Spleen (tissue), 11 donors: ENCODE measurements around the gene EGFLAM. TPM values are rescaled to one million over a fixed set of nuclear protein-coding genes. Genes with fewer than 3 reads are reported as not detected.
"Not testable (repeated sequence)": the region's sequence is repeated elsewhere in the genome, so short reads cannot be mapped to it uniquely, and the experiment has no call there.

Experiments
- DNase-seq: peaks from one replicate; pipeline ENCODE4 v3.0.0-alpha.2; 2020
- H3K27ac ChIP-seq, 8 donors: fragments of 200-600 bp; sonication (generic) in 7 of 8; 1 replicate in 4 of 8; 2 replicates in 4 of 8; pipeline versions ENCODE4 v1.5.0 to v1.8.0; 2016 to 2021; ENCODE audit warnings: inconsistent platforms in 4 of 8, mild to moderate bottlenecking in 4 of 8, moderate library complexity in 1 of 8
- H3K27me3 ChIP-seq, 7 donors: fragments of 200-600 bp; sonication (generic) in 6 of 7; replicated peaks in 1 of 7; 1 replicate in 4 of 7; 2 replicates in 3 of 7; pipeline versions ENCODE4 v1.5.0 to v1.8.0; 2016 to 2021; ENCODE audit warnings: inconsistent platforms in 3 of 7, mild to moderate bottlenecking in 1 of 7
- H3K36me3 ChIP-seq, 6 donors: fragments of 200-600 bp; sonication (generic) in 5 of 6; 1 replicate in 4 of 6; 2 replicates in 2 of 6; pipeline versions ENCODE4 v1.5.0 to v1.8.0; 2016 to 2021; ENCODE audit warnings: inconsistent platforms in 2 of 6
- H3K4me1 ChIP-seq, 6 donors: fragments of 200-600 bp; sonication (generic) in 5 of 6; 1 replicate in 3 of 6; 2 replicates in 3 of 6; pipeline versions ENCODE4 v1.5.0 to v1.8.0; 2016 to 2021; ENCODE audit warnings: inconsistent platforms in 3 of 6
- H3K4me3 ChIP-seq, 8 donors: fragments of 200-600 bp; sonication (generic) in 7 of 8; 1 replicate in 4 of 8; 2 replicates in 4 of 8; pipeline versions ENCODE4 v1.5.0 to v1.8.0; 2016 to 2021; ENCODE audit warnings: inconsistent platforms in 4 of 8, mild to moderate bottlenecking in 4 of 8, moderate library complexity in 2 of 8
- H3K9me3 ChIP-seq, 8 donors: fragments of 200-600 bp; sonication (generic) in 7 of 8; 1 replicate in 4 of 8; 2 replicates in 4 of 8; pipeline versions ENCODE4 v1.5.0 to v1.8.0; 2016 to 2021; ENCODE audit warnings: inconsistent platforms in 4 of 8
- POLR2A ChIP-seq, 3 donors: fragments of 450-650 bp; IDR thresholded peaks; one replicate each; pipeline ENCODE4 v1.5.1; 2017; ENCODE audit warnings: antibody characterized with exemption in 3 of 3, mild to moderate bottlenecking in 1 of 3
- POLR2AphosphoS5 ChIP-seq, 3 donors: sonication (generic); formaldehyde crosslinking; IDR thresholded peaks; one replicate each; pipeline ENCODE4 v1.5.1; 2017; ENCODE audit warnings: antibody characterized with exemption in 3 of 3
- WGBS, 5 donors: extraction: QIAGEN DNeasy Blood & Tissue Kit in 3 of 5; methylation state at CpG; one replicate each; pipeline versions ENCODE4 v1.1.5 to v1.1.7; 2013 to 2018; 5-methylcytosine and 5-hydroxymethylcytosine counted together
- intact Hi-C: fragments of 100-400 bp; cut with DNase I; formaldehyde crosslinking; loops from one replicate; pipeline ENCODE4 v1.15.0; 2023; ENCODE audit warnings: low total_unique reads
- polyA plus RNA-seq, 3 donors: library from polyadenylated mRNA; stranded (reverse); fragments of 200-250 nt; gene quantifications; one replicate each; pipeline ENCODE4 v1.2.1, GENCODE V29; 2013
- total RNA-seq, 7 donors: library from RNA; depleted of rRNA in 3 of 7; stranded (reverse); fragments of >200 nt in 3 of 7; fragmentation: NEBNext Ultra II Directional in 4 of 7; extraction: Animal tissue kit (Norgen Biotek cat#: 25700) in 4 of 7; gene quantifications; one replicate each; pipeline versions ENCODE4 v1.1.0 to v1.2.1, GENCODE V29; 2016 to 2021
- TF ChIP-seq, protein P1 (sequence below), 11 experiments: fragments of 200-600 bp in 7 of 11; fragments of 450-650 bp in 4 of 11; sonication (generic) in 4 of 11; IDR thresholded peaks in 8 of 11; conservative IDR thresholded peaks in 3 of 11; 1 replicate in 7 of 11; 2 replicates in 4 of 11; pipeline versions ENCODE4 v1.4.0 to v1.8.0; 2016 to 2021; ENCODE audit warnings: antibody characterized with exemption in 11 of 11, inconsistent platforms in 4 of 11, mild to moderate bottlenecking in 1 of 11
- donor health status: healthy with polysubstance abuse.
- donor health status: DM: no; HTN: no; CAD: no; lungs with moderate emphysema.
- donor health status: DM: no; HTN: no; CAD: no.
- donor health status: Bipolar disorder and iron deficiency.
- donor health status: healthy.
- donor health status: DM: no; HTN: no; CAD: no.
- donor health status: DM: yes; HTN: yes; CAD: no.

The EGFLAM gene
- total and polyA plus RNA-seq, 10 donors: 6.0 to 16.8 (median 10.9) TPM

DNA sequence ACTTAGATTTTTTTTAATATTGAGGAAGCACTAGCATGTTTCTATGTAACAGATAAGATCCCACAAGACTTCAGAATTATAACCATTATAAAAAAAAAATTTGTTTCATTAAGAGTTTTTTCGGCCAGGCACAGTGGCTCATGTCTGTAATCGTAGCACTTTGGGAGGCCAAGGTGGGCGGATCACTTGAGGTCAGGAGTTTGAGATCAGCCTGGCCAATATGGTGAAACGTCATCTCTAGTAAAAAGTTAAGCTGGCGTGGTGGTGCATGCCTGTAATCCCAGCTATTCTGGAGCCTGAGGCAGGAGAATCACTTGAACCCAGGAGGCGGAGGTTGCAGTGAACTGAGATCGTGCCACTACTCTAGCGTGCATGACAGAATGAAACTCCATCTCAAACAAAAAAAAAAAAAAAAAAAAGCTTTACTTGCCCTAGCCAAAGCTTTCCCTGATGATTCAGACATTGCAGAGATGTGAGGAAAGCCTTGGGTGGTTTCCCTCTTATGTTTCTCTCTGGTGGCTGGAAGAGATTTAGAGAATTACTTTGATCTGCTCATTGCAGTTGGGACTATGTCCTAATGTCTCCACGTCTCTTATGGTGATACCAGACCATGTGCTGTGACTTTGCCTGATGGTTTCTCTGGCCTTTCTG, 65.4 kb downstream of the EGFLAM start:
- intact Hi-C loops: no loop called here
- H3K27me3 ChIP-seq: no peaks in the 10 kb centered on the region
- H3K36me3 ChIP-seq: no peaks in the 10 kb centered on the region
- TF ChIP-seq POLR2A (IDR thresholded peaks at IDR 0.05) (no peak), POLR2AphosphoS5 (IDR thresholded peaks at IDR 0.05) (no peak)
- TF ChIP-seq, protein P1, sequence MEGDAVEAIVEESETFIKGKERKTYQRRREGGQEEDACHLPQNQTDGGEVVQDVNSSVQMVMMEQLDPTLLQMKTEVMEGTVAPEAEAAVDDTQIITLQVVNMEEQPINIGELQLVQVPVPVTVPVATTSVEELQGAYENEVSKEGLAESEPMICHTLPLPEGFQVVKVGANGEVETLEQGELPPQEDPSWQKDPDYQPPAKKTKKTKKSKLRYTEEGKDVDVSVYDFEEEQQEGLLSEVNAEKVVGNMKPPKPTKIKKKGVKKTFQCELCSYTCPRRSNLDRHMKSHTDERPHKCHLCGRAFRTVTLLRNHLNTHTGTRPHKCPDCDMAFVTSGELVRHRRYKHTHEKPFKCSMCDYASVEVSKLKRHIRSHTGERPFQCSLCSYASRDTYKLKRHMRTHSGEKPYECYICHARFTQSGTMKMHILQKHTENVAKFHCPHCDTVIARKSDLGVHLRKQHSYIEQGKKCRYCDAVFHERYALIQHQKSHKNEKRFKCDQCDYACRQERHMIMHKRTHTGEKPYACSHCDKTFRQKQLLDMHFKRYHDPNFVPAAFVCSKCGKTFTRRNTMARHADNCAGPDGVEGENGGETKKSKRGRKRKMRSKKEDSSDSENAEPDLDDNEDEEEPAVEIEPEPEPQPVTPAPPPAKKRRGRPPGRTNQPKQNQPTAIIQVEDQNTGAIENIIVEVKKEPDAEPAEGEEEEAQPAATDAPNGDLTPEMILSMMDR (IDR thresholded peaks at IDR 0.05 in 8 of 11, conservative IDR thresholded peaks at IDR 0.05 in 3 of 11): no peak
- no peaks in the 10 kb centered on the region for H3K9me3 ChIP-seq
- no peak overlapping the region for H3K27ac ChIP-seq
- DNase-seq: no peak
- H3K4me1 ChIP-seq: no peaks in the 10 kb centered on the region
- no peak overlapping the region for H3K4me3 ChIP-seq
- 75 to 90% (median 82%) methylated on average over 9 of the region's 9 CpGs for WGBS, 5 donors

DNA sequence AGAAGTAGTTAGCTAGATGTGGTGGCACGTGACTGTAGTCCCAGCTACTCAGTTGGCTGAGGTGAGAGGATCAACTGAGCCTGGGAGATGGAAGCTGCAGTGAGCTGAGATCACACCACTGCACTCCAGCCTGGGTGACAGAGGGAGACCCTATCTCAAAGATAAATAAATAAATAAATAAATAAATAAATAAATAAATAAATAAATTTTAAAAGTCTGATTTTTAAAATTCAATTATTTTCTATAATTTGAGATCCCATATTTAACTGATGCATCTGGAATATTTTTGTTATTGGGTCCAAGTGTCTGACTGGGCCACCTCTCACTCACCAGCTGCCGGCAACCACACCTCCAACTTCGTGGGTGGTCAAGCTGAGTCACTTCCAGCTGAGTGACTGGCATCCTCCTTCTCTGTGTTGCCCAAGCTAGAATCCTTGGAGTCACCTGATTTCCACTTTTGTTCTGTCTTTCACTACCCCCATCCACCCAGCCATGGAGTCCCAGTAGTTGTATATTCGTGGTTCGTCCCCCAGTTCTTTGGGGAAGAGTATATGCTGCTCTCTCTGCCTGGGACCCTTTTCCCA, 70.9 kb downstream of the EGFLAM start:
- DNase-seq: no peak
- intact Hi-C loops: no loop called here
- Histone ChIP-seq H3K9me3 (peaks cover 0 to 10% (median 8%) of the 10 kb centered on the region in 8 donors), H3K27ac (no peak overlapping the region), H3K36me3 (no peaks in the 10 kb centered on the region), H3K4me1 (no peaks in the 10 kb centered on the region), H3K27me3 (no peaks in the 10 kb centered on the region), H3K4me3 (no peak overlapping the region)
- WGBS, 5 donors: 74 to 83% (median 78%) methylated on average over 5 of the region's 5 CpGs
- TF ChIP-seq, protein P1 (IDR thresholded peaks at IDR 0.05 in 8 of 11, conservative IDR thresholded peaks at IDR 0.05 in 3 of 11): no peak
- TF ChIP-seq POLR2A (IDR thresholded peaks at IDR 0.05) (no peak), POLR2AphosphoS5 (IDR thresholded peaks at IDR 0.05) (no peak)

DNA sequence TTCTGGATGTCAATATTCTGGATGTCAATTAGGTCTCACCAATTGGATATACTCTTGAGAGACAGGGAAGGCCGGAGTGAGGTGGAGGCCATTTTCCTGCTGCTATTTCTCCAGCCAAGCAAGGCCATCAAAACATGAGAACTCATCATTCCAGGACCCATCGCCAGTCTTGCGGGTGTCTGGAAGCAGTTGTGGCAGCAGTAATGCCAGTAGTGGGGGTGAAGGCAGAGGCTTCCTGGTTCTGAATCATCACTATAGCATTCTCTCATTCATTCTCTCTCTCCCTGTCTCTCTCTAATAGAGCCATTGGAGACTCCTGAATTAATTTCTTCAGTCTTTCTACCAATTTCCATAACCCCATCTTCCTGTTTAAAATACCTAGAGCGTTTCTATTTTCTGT, 71.8 kb downstream of the EGFLAM start:
- H3K4me3 ChIP-seq: no peak overlapping the region
- TF ChIP-seq POLR2AphosphoS5 (IDR thresholded peaks at IDR 0.05) (no peak), POLR2A (IDR thresholded peaks at IDR 0.05) (no peak)
- TF ChIP-seq, protein P1 (IDR thresholded peaks at IDR 0.05 in 8 of 11, conservative IDR thresholded peaks at IDR 0.05 in 3 of 11): no peak
- H3K27ac ChIP-seq: no peak overlapping the region
- no peaks in the 10 kb centered on the region for H3K36me3 ChIP-seq
- intact Hi-C loops: no loop called here
- WGBS, 5 donors: 87 to 94% (median 91%) methylated on average over 4 of the region's 4 CpGs
- DNase-seq: no peak
- no peaks in the 10 kb centered on the region for H3K27me3 ChIP-seq
- H3K9me3 ChIP-seq: peaks cover 0 to 10% (median 8%) of the 10 kb centered on the region in 8 donors
- no peaks in the 10 kb centered on the region for H3K4me1 ChIP-seq

DNA sequence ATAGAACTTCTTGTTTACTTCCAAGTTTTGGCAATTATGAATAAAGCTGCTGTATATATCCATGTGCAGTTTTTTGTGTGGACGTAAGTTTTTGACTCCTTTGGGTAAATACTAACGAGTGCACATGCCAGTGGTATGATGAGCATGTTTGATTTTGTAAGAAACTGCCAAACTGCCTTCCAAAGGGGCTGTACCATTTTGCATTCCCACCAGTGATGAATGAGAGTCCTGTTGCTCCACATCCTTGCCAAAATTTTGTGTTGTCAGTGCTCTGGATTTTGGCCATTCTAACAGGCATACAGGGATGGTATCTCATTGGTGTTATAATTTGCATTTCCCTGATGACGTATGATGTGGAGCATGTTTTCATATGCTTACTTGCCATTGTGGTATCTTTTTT, 73.5 kb downstream of the EGFLAM start:
- H3K4me3 ChIP-seq: no peak overlapping the region
- 62 to 92% (median 83%) methylated on average over 3 of the region's 3 CpGs for WGBS, 5 donors
- H3K9me3 ChIP-seq: peaks cover 0 to 10% (median 8%) of the 10 kb centered on the region in 8 donors
- intact Hi-C loops: no loop called here
- no peak for TF ChIP-seq POLR2A (IDR thresholded peaks at IDR 0.05)
- TF ChIP-seq, protein P1 (IDR thresholded peaks at IDR 0.05 in 8 of 11, conservative IDR thresholded peaks at IDR 0.05 in 3 of 11): no peak
- no peak for TF ChIP-seq POLR2AphosphoS5 (IDR thresholded peaks at IDR 0.05)
- H3K27me3 ChIP-seq: no peaks in the 10 kb centered on the region
- DNase-seq: no peak
- H3K27ac ChIP-seq: no peak overlapping the region
- H3K4me1 ChIP-seq: no peaks in the 10 kb centered on the region
- H3K36me3 ChIP-seq: no peaks in the 10 kb centered on the region

DNA sequence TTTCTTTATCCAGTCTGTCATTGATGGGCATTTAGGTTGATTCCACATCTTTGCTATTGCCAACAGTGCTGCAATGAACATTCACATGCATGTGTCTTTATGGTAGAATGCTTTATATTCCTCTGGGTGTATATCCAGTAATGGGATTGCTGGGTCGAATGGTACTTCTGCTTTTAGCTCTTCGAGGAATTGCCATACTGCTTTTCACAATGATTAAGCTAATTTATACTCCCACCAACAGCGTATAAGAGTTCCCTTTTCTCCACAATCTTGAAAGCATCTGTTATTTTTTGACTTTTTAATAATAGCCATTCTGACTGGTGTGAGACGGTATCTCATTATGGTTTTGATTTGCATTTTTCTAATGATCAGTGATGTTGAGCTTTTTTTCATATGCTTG, 74.8 kb downstream of the EGFLAM start:
- H3K9me3 ChIP-seq, DNase-seq, H3K27me3 ChIP-seq, H3K36me3 ChIP-seq, H3K4me3 ChIP-seq, H3K4me1 ChIP-seq, intact Hi-C loops, H3K27ac ChIP-seq: not testable (repeated sequence)
- WGBS, 5 donors: 22 to 53% (median 37%) methylated on average over 4 of the region's 4 CpGs
